SIG-M5 treated with dmso at 0.1 percent for 504 hours (cell line): ENCODE data around the gene MNT.

Experiments
- DNase-seq: peaks from one replicate; lab custom pipeline; 2025; ENCODE audit not compliant: unreplicated experiment; lab: John Stamatoyannopoulos, UW

Gene MNT

DNA sequence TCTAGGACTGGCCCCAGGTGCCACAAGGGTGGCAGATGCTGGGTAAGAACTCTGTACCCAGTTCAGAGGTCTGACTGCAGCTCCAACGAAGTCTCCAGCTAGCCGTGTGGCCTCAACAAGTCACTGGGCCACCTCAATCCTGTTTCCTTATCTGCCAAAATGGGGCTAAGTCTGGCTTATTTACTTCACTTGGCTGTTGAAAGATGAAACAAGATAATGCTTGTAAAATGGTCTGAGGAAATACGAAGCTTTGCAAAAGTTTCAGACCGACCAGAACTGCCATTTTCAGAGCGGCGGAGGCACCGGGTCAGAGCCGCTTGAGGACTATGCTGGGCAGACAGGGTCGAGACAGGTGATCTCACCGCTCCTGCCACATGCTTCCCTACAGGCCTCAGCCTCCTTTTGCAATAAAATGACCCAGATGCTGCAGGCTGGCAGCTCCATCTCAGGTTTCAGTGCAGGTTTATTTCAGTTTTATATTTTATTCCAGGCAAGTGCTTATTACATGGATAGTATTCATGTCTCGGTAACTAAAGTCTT lies 17.2 kb downstream of the MNT start:
- no peak for DNase-seq

DNA sequence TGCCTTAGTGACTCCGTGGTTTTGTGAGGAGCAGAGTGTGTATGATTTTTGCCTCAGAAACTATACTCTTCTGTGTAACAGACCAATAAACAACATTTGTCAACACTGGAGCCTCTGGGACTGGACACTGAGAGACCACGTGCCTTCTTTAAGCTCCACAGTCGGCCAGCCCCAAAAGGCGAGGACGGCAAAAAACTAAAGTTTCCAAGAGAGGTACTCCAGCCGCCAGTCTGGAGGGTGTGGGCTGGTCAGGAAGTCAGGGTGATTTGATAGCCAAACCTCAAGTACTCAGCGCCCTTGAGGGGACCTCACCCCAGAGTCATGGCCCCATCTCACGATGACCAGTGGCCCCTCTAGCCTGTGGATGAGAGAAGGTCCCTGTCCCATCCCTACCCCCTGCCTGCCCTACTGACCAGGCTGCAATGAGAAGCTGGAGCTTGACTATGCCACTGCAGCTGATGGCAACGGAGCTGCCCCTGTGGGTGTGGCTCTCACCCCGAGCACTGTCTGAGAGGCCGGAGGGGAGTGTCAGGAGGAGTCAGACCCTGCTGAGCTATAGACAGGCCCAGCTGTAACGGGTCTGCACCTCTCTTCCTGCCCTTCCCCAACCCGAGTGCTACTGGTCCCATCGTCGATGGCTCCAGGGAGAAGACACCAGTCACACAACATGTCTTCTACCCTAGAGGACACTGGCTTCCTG lies 19.8 kb downstream of the MNT start:
- no peak for DNase-seq

GRCh38 chr17:2380226-2380922 lies 20.5 kb downstream of the MNT start:
- no peak for DNase-seq

- no peak for DNase-seq
Measured at GRCh38 chr17:2379489-2380225, 21.2 kb downstream of the MNT start.

GRCh38 chr17:2378905-2379304 lies 22.0 kb downstream of the MNT start:
- no peak for DNase-seq

- no peak for DNase-seq
Measured at GRCh38 chr17:2377659-2378058, 23.2 kb downstream of the MNT start.

- no peak for DNase-seq
Measured at GRCh38 chr17:2376107-2376506, 24.8 kb downstream of the MNT start.

- DNase-seq = no peak
Measured at GRCh38 chr17:2375406-2375805, 25.5 kb downstream of the MNT start.

DNA sequence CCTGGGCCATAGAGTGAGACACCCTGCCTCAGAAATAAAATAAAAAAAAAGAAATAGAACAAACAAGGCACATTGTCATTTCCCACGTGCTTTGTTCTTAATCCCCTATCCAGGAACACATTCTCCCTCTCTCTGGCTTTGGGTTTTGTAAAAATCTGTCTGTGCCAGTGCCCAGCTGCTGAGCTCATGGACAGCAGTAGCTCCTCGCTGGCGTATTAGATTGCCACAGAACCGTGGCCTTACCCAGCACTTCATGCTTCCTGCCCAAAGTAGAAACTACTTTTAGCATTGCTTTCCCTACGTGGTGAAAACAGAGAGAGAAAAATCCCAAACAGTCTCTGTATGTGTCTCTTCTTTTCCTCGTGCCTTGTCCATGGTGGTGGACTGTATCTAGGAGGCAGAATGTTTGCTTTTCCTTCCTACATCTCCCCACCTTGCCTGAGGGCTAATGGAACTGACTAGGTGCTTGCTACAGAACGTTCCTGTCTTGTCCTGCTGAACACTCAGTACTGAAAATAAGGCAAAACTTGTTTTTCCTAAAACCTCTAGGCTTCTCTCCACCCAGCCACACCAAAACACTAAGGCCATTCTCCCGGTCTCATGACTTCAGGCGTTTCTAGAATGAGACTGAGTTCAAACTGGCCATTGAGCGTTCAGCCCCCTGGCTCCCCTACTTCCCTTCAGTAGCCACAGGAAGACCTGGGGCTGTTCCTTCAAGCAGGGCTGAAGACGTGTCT lies 26.1 kb downstream of the MNT start:
- no peak for DNase-seq

DNA sequence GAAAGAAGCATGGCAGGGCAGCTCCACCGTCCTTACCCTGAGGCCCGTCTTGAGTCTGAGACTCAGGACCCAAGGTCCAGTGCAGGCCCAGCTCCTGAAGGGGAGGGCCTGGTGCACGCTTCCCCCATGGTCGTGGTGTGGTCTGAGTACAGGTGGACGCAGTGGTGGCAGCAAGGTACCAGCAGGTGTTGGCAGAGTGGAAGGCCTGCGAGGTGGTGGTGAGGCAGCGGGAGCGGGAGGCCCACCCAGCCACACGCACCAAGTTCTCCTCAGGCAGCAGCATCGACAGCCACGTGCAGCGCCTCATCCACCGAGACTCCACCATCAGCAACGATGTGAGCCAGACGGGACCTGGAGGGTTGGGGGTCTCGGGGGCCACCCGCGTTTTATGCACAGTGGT lies 27.7 kb downstream of the MNT start:
- no peak for DNase-seq

DNA sequence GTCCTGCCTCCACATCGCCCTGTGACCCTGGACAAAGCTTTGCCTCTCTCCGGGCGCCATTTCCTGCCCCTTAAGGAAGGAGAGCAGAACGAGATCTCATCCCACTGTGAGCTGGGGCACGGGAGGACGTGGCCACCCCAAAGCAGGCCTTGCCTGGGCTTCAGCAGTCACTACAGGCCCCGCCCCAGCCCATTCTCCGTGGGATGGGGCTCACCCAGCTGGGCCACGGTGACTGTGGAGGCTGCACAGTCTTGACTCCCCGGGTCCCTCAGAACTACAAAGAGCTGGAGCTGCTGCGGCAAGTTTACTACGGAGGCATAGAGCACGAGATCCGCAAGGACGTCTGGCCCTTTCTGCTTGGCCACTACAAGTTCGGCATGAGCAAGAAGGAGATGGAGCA lies 28.2 kb downstream of the MNT start:
- DNase-seq = no peak

DNA sequence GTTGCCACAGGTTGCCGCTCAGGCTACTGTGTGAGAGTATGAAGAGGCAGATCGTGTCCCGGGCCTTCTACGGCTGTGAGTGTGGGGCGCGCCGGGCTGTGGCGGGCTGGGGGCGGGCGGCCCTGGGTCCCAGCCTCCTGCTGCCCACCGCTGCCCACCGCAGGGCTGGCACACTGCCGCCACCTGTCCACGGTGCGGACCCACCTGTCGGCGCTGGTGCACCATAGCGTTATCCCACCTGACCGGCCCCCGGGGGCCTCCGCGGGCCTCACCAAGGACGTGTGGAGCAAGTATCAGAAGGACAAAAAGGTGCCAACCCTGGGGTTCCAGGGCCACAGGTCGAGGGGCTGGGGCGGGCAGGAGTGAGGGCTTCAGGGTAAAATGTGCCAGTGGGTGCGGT lies 28.7 kb downstream of the MNT start:
- DNase-seq = no peak

DNA sequence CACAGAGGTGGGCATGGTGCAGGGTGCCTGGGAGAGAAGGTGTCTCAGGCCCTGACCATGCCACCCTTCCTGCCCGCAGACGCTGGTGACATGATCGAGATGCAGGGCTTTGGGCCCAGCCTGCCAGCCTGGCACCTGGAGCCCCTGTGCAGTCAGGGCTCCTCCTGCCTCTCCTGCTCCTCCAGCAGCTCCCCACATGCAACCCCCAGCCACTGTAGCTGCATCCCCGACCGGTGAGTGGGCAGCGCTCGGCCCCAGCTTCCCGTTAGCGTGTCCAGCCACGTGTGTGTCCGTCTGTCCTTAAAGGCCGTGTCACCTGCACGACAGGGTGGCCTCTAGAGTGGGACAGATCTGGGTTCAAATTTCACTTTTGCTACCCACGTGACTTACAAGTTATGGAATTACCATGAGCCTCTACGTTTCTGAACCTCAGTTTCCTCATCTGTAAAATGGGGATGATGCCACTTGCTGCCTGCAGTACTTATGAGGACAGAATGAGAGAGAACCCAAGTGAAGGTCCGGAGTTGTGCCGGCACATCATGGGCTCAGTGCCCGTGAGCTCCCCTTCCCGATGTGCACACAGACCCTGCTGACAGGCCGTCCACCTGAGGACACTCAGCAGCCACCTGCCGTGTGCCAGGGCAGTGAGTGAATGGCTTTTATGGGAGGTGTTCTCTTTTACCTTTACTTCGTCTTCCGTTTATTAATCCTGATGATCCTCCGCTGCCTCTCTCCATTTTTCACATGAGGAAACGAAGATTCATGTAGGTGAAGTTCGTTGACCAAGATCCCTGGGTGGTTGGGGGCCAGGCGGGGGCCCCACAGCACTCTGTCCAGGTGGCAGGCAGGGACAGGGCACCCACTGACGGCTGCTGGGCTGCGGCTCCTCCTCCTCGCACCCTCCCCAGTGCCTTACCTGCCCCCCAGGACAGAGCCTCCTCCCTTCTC lies 29.4 kb downstream of the MNT start:
- DNase-seq = no peak

GRCh38 chr17:2370211-2370589 lies 30.7 kb downstream of the MNT start:
- no peak for DNase-seq

GRCh38 chr17:2369551-2370210 lies 31.2 kb downstream of the MNT start:
- DNase-seq = no peak

GRCh38 chr17:2369039-2369438 lies 31.8 kb downstream of the MNT start:
- no peak for DNase-seq

DNA sequence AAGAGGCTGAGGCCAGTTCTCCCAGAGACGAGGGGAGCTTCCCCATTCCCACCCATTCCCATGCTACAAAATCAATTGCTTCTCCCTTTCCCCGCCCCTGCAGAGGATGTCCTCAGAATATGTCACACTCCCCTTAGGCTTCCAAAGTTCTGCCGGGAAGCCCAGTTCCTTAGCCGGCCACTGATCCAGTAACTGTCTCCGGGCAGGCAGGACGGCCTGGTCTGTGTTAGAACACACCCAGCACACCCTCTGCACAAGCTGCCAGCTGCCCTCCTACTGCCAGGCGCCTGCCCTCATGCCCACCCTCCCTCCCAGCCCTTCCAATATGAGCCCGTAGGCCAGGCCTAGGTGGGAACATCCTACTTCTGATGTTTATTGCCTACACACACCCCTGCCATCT lies 32.5 kb downstream of the MNT start:
- DNase-seq = no peak

GRCh38 chr17:2366747-2367494 lies 33.9 kb downstream of the MNT start:
- DNase-seq = no peak

DNA sequence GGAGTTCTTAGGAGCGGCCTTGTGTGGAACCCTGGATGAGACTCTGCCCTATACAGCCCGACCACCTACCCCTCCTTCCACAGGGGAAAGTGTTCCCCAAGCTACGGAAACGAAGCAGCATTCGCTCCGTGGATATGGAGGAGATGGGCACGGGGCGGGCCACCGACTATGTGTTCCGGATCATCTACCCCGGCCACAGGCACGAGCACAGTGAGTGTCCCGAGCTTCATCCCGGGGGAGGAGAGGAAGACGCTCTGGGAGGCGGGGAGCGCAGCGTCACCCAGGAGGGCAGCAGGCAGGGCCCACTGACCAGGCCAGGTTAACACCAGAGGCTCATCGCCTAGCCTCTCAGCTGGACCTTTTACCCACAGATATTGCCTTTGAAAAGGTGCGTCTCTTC lies 35.7 kb downstream of the MNT start:
- no peak for DNase-seq
